ENCODE measurements around the gene GPR162. TPM values are rescaled to one million over a fixed set of nuclear protein-coding genes. Genes with fewer than 3 reads are reported as not detected.

The GPR162 gene
- total RNA-seq, 1 experiment from 2014 or later = not detected

DNA sequence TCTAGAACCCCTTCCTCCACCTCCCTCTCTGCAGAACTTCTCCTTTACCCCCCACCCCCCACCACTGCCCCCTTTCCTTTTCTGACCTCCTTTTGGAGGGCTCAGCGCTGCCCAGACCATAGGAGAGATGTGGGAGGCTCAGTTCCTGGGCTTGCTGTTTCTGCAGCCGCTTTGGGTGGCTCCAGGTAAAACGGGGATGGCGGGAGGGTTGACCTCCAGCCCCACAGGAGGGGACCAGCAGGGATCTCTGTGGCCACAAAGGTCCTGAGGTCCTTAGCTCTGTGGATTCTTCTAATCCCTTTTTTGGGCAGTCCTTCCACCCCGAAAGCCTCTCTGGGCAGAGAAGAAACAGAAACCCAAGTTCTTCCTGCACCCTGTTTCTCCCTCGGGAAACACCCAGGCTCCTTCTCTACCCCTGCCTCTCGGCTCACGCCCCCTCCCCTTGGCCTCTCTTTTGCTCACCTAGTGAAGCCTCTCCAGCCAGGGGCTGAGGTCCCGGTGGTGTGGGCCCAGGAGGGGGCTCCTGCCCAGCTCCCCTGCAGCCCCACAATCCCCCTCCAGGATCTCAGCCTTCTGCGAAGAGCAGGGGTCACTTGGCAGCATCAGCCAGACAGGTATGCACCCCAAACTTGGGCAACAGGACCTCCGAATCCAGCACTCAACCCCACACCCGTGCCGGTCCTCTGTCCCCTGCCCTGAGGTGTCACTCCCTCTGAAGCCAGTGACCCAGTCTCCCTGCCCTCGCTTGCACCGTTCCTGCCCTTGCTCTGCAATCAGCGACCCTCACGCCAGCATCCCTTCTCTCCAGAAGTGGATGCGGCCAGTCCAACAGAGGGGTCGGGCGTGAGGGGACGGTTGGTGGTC is 48.7 kb upstream of the GPR162 start:
- CTCF ChIA-PET = interaction anchor here (1.0 kb wide), 1 partner anchor 20 kb away, joined by 3 read pairs; the partner anchor contains the start of gene MLF2
- no peak overlapping the region for H2AFZ ChIP-seq (ENCODE audit: low read length)

DNA sequence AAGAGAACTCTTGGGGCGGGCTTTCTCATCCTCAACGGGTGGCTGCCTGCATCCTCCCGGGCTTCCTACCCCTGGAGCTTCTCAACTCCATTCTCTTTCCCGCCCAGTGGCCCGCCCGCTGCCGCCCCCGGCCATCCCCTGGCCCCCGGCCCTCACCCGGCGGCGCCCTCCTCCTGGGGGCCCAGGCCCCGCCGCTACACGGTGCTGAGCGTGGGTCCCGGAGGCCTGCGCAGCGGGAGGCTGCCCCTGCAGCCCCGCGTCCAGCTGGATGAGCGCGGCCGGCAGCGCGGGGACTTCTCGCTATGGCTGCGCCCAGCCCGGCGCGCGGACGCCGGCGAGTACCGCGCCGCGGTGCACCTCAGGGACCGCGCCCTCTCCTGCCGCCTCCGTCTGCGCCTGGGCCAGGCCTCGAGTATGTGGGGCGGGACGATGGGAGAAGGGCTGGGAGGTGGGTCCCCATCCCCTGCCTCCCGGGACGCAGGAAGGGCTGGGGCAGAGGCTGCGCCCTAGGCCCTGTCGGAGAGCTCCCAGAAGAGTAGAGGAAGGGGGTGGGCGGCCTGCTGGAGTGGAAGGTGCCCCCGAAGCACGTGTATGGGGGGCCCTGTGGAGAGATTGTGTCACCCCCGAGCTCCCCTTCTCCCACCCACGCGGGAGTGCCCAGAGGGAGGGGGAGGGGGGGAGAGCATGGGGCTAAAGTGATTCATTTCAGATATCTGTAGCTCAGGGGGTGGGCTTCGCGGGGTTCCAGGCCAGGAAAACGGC is 47.9 kb upstream of the GPR162 start:
- Histone ChIP-seq H3K9me3 (ENCODE audit: low read length) (no peaks in the 10 kb centered on the region), H3K27me3 (ENCODE audit: low read length) (no peaks in the 10 kb centered on the region), H2AFZ (ENCODE audit: low read length) (no peak overlapping the region), H3K9me2 (replicated peaks; ENCODE audit: low read length) (no peaks in the 10 kb centered on the region), H3K9ac (ENCODE audit: low read length) (no peak overlapping the region), H3K4me2 (ENCODE audit: low read length) (no peak overlapping the region), H4K20me1 (ENCODE audit: low read length) (no peaks in the 10 kb centered on the region; the same call in 1 of the 2 replicates), H3K79me2 (ENCODE audit: low read length) (peaks cover 7% of the 10 kb centered on the region), H3K27ac (ENCODE audit: low read length) (no peak overlapping the region), H3F3A (ENCODE audit: low read length, unreplicated experiment) (no peaks in the 10 kb centered on the region), H3K4me3 (ENCODE audit: low read length) (no peak overlapping the region), H3K36me3 (ENCODE audit: low read depth, low read length) (no peaks in the 10 kb centered on the region), H3K4me1 (ENCODE audit: insufficient read depth, low read length) (peaks cover 7% of the 10 kb centered on the region)
- intact Hi-C loops (cut with micrococcal nuclease) = no loop called here
- POLR2A ChIA-PET (ENCODE audit: unreplicated experiment) = interaction anchor here (0.6 kb wide), 1 partner anchor 40 kb away, joined by 3 read pairs; no protein-coding TSS in a partner anchor
- TF ChIP-seq, protein P1, sequence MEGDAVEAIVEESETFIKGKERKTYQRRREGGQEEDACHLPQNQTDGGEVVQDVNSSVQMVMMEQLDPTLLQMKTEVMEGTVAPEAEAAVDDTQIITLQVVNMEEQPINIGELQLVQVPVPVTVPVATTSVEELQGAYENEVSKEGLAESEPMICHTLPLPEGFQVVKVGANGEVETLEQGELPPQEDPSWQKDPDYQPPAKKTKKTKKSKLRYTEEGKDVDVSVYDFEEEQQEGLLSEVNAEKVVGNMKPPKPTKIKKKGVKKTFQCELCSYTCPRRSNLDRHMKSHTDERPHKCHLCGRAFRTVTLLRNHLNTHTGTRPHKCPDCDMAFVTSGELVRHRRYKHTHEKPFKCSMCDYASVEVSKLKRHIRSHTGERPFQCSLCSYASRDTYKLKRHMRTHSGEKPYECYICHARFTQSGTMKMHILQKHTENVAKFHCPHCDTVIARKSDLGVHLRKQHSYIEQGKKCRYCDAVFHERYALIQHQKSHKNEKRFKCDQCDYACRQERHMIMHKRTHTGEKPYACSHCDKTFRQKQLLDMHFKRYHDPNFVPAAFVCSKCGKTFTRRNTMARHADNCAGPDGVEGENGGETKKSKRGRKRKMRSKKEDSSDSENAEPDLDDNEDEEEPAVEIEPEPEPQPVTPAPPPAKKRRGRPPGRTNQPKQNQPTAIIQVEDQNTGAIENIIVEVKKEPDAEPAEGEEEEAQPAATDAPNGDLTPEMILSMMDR (conservative IDR thresholded peaks at IDR 0.05; ENCODE audit: low read depth, low read length) = no peak
- TF ChIP-seq EZH2 (IDR thresholded peaks at IDR 0.05; ENCODE audit: low read length, unreplicated experiment) (no peak), EZH2phosphoT487 (IDR thresholded peaks at IDR 0.05; ENCODE audit: borderline replicate concordance, low read length) (no peak)
- DNase-seq (no peak), ATAC-seq (no peak)
- CTCF ChIA-PET = no interaction called here
- BruUV-seq (replicated peaks) = no TSS peak

More for the DNA sequence above, 48.7 kb upstream of the GPR162 start:
- H3K9me2 ChIP-seq (replicated peaks; ENCODE audit: low read length) = no peaks in the 10 kb centered on the region
- H3K4me1 ChIP-seq (ENCODE audit: insufficient read depth, low read length) = peaks cover 11% of the 10 kb centered on the region
- H3K27ac ChIP-seq (ENCODE audit: low read length) = no peak overlapping the region
- no peaks in the 10 kb centered on the region for H3K36me3 ChIP-seq (ENCODE audit: low read depth, low read length)
- BruUV-seq (replicated peaks) = no TSS peak
- no peak for TF ChIP-seq EZH2phosphoT487 (IDR thresholded peaks at IDR 0.05; ENCODE audit: borderline replicate concordance, low read length)
- TF ChIP-seq, protein P1 (conservative IDR thresholded peaks at IDR 0.05; ENCODE audit: low read depth, low read length) = no peak
- TF ChIP-seq EZH2 (IDR thresholded peaks at IDR 0.05; ENCODE audit: low read length, unreplicated experiment) = no peak
- H3F3A ChIP-seq (ENCODE audit: low read length, unreplicated experiment) = no peaks in the 10 kb centered on the region
- H3K9me3 ChIP-seq (ENCODE audit: low read length) = no peaks in the 10 kb centered on the region
- H4K20me1 ChIP-seq (ENCODE audit: low read length) = no peaks in the 10 kb centered on the region; the same call in 1 of the 2 replicates
- no peak overlapping the region for H3K4me2 ChIP-seq (ENCODE audit: low read length)
- no peaks in the 10 kb centered on the region for H3K27me3 ChIP-seq (ENCODE audit: low read length)
- no peak overlapping the region for H3K9ac ChIP-seq (ENCODE audit: low read length)
- no peak for ATAC-seq
- POLR2A ChIA-PET (ENCODE audit: unreplicated experiment) = interaction anchor here (0.6 kb wide), 1 partner anchor 39 kb away, joined by 3 read pairs; no protein-coding TSS in a partner anchor
- no peak for DNase-seq
- no peak overlapping the region for H3K4me3 ChIP-seq (ENCODE audit: low read length)
- peaks cover 15% of the 10 kb centered on the region for H3K79me2 ChIP-seq (ENCODE audit: low read length)
- intact Hi-C loops (cut with micrococcal nuclease) = no loop called here

Data from PC-3 (cell line).